ENCODE results near the gene GPSM1. TPM values are rescaled to one million over a fixed set of nuclear protein-coding genes. Genes with fewer than 3 reads are reported as not detected.

GPSM1 gene
- total and polyA plus RNA-seq, 4 donors = 12.6 to 41.6 (median 22.7) TPM

GRCh38 chr9:136341769-136342168 lies 14.4 kb downstream of the GPSM1 start:
- Histone ChIP-seq H3K9me3 (ENCODE audit: control insufficient read depth in 4 of 4, insufficient read depth in 3 of 4, low read length in 3 of 4) (no peaks in the 10 kb centered on the region), H3K27ac (ENCODE audit: low read depth in 1 of 2, low read length in 1 of 2) (peak overlapping the region; percentile 26 to 78), H3K9ac (ENCODE audit: insufficient read depth in 1 of 2, low read length in 2 of 2) (no peak overlapping the region), H3K36me3 (ENCODE audit: control insufficient read depth in 4 of 4, insufficient read depth in 4 of 4, low read length in 4 of 4) (peaks cover 0 to 25% (median 11%) of the 10 kb centered on the region in 4 donors), H3K4me1 (ENCODE audit: control insufficient read depth in 5 of 5, insufficient read depth in 5 of 5, low read length in 5 of 5) (peaks cover 0 to 26% (median 3%) of the 10 kb centered on the region in 5 donors), H3K27me3 (ENCODE audit: control insufficient read depth in 3 of 3, insufficient read depth in 3 of 3, low read length in 2 of 3) (no peaks in the 10 kb centered on the region), H3K4me3 (no peak overlapping the region)
- no peak for ATAC-seq (ENCODE audit: insufficient read depth, low FRiP score)
- 86 to 97% methylated on average over 10 of the region's 10 CpGs for WGBS, 2 donors
- no peak for TF ChIP-seq CTCF (IDR thresholded peaks at IDR 0.05; ENCODE audit: control extremely low read depth, extremely low read depth)
- DNase-seq = no peak

GRCh38 chr9:136342181-136343120 lies 15.1 kb downstream of the GPSM1 start:
- ATAC-seq (ENCODE audit: insufficient read depth, low FRiP score) = peak; percentile 48
- WGBS, 2 donors = 24 to 36% methylated on average over 55 to 60 of the region's 60 CpGs

GRCh38 chr9:136343121-136343883 lies 16.0 kb downstream of the GPSM1 start:
- no peak for TF ChIP-seq CTCF (IDR thresholded peaks at IDR 0.05; ENCODE audit: control extremely low read depth, extremely low read depth)
- ATAC-seq (ENCODE audit: insufficient read depth, low FRiP score) = no peak
- no peak for DNase-seq
- H3K27ac ChIP-seq (ENCODE audit: low read depth in 1 of 2, low read length in 1 of 2) = peak overlapping the region; percentile 54 to 58
- no peak overlapping the region for H3K9ac ChIP-seq (ENCODE audit: insufficient read depth in 1 of 2, low read length in 2 of 2)
- 59 to 72% methylated on average over 23 of the region's 23 CpGs for WGBS, 2 donors
- H3K27me3 ChIP-seq (ENCODE audit: control insufficient read depth in 3 of 3, insufficient read depth in 3 of 3, low read length in 2 of 3) = no peaks in the 10 kb centered on the region
- H3K4me3 ChIP-seq = no peak overlapping the region
- H3K4me1 ChIP-seq (ENCODE audit: control insufficient read depth in 5 of 5, insufficient read depth in 5 of 5, low read length in 5 of 5) = peaks cover 0 to 34% (median 4%) of the 10 kb centered on the region in 5 donors
- no peaks in the 10 kb centered on the region for H3K9me3 ChIP-seq (ENCODE audit: control insufficient read depth in 4 of 4, insufficient read depth in 3 of 4, low read length in 3 of 4)
- peaks cover 0 to 17% (median 9%) of the 10 kb centered on the region in 4 donors for H3K36me3 ChIP-seq (ENCODE audit: control insufficient read depth in 4 of 4, insufficient read depth in 4 of 4, low read length in 4 of 4)

More at GRCh38 chr9:136342181-136343120, 15.1 kb downstream of the GPSM1 start:
- Histone ChIP-seq H3K4me1 (ENCODE audit: control insufficient read depth in 5 of 5, insufficient read depth in 5 of 5, low read length in 5 of 5) (peaks cover 0 to 31% (median 3%) of the 10 kb centered on the region in 5 donors), H3K9ac (ENCODE audit: insufficient read depth in 1 of 2, low read length in 2 of 2) (no peak overlapping the region), H3K36me3 (ENCODE audit: control insufficient read depth in 4 of 4, insufficient read depth in 4 of 4, low read length in 4 of 4) (peaks cover 0 to 20% (median 11%) of the 10 kb centered on the region in 4 donors), H3K27ac (ENCODE audit: low read depth in 1 of 2, low read length in 1 of 2) (peak overlapping the region; percentile 65 to 78), H3K4me3 (peak overlapping the region; percentile 23), H3K27me3 (ENCODE audit: control insufficient read depth in 3 of 3, insufficient read depth in 3 of 3, low read length in 2 of 3) (no peaks in the 10 kb centered on the region), H3K9me3 (ENCODE audit: control insufficient read depth in 4 of 4, insufficient read depth in 3 of 4, low read length in 3 of 4) (no peaks in the 10 kb centered on the region)
- no peak for TF ChIP-seq CTCF (IDR thresholded peaks at IDR 0.05; ENCODE audit: control extremely low read depth, extremely low read depth)
- DNase-seq = peak; percentile 88 to 94 (median 91)
